ENCODE results near the gene PHF11.

Gene PHF11

GRCh38 chr13:49524740-49525501, 29.2 kb downstream of the PHF11 start:
- TF ChIP-seq GATA3 (IDR thresholded peaks at IDR 0.05; ENCODE audit: low read depth, low read length) (no peak), GATA2 (IDR thresholded peaks at IDR 0.05; ENCODE audit: low read depth, low read length) (no peak)

- TF ChIP-seq GATA2 (IDR thresholded peaks at IDR 0.05; ENCODE audit: low read depth, low read length) (no peak), GATA3 (IDR thresholded peaks at IDR 0.05; ENCODE audit: low read depth, low read length) (no peak)
Observed at GRCh38 chr13:49527123-49527522, 31.4 kb downstream of the PHF11 start.

- TF ChIP-seq GATA3 (IDR thresholded peaks at IDR 0.05; ENCODE audit: low read depth, low read length) (no peak), GATA2 (IDR thresholded peaks at IDR 0.05; ENCODE audit: low read depth, low read length) (no peak)
Observed at GRCh38 chr13:49528161-49528560, 32.4 kb downstream of the PHF11 start.

DNA sequence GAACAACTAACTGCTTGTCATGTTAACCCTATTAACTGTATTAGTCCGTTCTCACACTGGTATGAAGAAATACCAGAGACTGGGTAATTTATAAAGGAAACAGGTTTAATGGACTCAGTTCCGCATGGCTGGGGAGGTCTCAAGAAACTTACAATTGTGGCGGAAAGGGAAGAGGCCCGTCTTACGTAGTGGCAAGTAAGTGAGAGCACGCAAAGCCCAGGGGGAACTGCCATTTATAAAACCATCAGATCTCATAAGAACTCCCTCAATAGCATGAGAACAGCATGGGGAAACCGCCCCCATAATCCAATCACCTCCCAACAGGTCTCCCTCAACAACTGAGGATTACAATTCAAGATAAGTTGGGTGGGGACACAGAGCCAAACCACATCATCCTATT, 34.7 kb downstream of the PHF11 start:
- TF ChIP-seq GATA3 (IDR thresholded peaks at IDR 0.05; ENCODE audit: low read depth, low read length) (no peak), GATA2 (IDR thresholded peaks at IDR 0.05; ENCODE audit: low read depth, low read length) (no peak)

DNA sequence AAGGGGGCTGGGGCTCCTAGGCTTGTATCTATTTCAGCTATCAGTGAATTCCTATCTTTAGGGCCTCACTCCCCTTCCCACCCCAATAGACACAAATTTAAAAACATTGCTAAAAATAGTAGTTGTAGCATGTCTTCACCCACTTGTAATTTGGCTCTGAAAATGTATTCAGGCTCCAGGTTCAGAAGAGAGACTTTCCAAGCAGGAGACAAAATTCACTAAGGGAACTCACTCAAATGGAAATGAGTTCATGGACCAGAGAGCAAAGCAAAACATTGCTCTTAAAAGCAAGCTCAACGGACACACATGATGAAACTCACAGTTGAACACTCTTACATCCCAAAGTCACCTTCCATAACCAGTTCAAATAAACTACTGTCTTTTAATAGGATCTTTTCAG, 36.8 kb downstream of the PHF11 start:
- no peak for TF ChIP-seq GATA3 (IDR thresholded peaks at IDR 0.05; ENCODE audit: low read depth, low read length)
- no peak for TF ChIP-seq GATA2 (IDR thresholded peaks at IDR 0.05; ENCODE audit: low read depth, low read length)

GRCh38 chr13:49533011-49533410, 37.3 kb downstream of the PHF11 start:
- TF ChIP-seq GATA2 (IDR thresholded peaks at IDR 0.05; ENCODE audit: low read depth, low read length) (no peak), GATA3 (IDR thresholded peaks at IDR 0.05; ENCODE audit: low read depth, low read length) (no peak)

GRCh38 chr13:49533591-49534269, 38.0 kb downstream of the PHF11 start:
- TF ChIP-seq GATA3 (IDR thresholded peaks at IDR 0.05; ENCODE audit: low read depth, low read length) = no peak
- TF ChIP-seq GATA2 (IDR thresholded peaks at IDR 0.05; ENCODE audit: low read depth, low read length) = no peak

DNA sequence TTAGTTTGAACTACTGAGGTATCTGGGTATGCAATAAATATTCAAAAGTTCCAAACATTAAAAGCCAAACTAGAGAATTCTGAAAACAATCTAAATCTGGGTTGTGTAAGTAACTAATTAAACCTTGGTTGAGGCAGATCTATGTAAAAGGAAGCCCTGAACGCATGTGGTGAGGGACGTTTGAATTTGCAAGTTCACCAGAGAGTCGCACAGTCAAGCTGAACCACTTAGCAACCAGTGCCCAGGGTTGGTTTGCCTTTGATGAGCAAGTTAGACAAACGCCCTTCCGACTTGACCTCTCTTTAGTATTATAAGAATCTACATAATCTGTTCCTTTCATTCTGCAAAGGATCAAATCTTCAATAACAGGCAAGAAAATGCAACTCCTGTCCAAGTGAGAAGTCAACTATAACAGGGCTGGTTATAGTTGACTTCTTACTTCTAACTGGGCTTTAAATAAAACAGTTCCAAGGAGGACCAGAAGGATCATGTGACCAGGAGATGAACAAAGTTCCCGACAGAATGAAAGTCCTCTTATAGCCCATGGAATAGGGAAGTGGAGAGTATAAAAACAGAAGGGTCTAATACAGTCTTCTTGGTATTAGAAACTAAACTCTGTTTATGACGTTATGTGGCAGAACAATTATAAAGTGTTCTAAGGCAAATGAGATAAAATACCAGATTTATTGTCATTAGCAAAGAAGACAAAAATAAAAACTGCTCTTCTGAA, 40.6 kb downstream of the PHF11 start:
- TF ChIP-seq GATA2 (IDR thresholded peaks at IDR 0.05; ENCODE audit: low read depth, low read length) (no peak), GATA3 (IDR thresholded peaks at IDR 0.05; ENCODE audit: low read depth, low read length) (no peak)

- TF ChIP-seq GATA2 (IDR thresholded peaks at IDR 0.05; ENCODE audit: low read depth, low read length) (no peak), GATA3 (IDR thresholded peaks at IDR 0.05; ENCODE audit: low read depth, low read length) (no peak)
Observed at GRCh38 chr13:49538404-49538803, 42.7 kb downstream of the PHF11 start.

- no peak for TF ChIP-seq GATA3 (IDR thresholded peaks at IDR 0.05; ENCODE audit: low read depth, low read length)
- TF ChIP-seq GATA2 (IDR thresholded peaks at IDR 0.05; ENCODE audit: low read depth, low read length) = no peak
Observed at GRCh38 chr13:49539313-49539712, 43.6 kb downstream of the PHF11 start.

- TF ChIP-seq GATA3 (IDR thresholded peaks at IDR 0.05; ENCODE audit: low read depth, low read length) (no peak), GATA2 (IDR thresholded peaks at IDR 0.05; ENCODE audit: low read depth, low read length) (no peak)
Observed at GRCh38 chr13:49539746-49540145, 44.0 kb downstream of the PHF11 start.

- TF ChIP-seq GATA3 (IDR thresholded peaks at IDR 0.05; ENCODE audit: low read depth, low read length) (no peak), GATA2 (IDR thresholded peaks at IDR 0.05; ENCODE audit: low read depth, low read length) (no peak)
Observed at GRCh38 chr13:49540552-49540951, 44.8 kb downstream of the PHF11 start.

DNA sequence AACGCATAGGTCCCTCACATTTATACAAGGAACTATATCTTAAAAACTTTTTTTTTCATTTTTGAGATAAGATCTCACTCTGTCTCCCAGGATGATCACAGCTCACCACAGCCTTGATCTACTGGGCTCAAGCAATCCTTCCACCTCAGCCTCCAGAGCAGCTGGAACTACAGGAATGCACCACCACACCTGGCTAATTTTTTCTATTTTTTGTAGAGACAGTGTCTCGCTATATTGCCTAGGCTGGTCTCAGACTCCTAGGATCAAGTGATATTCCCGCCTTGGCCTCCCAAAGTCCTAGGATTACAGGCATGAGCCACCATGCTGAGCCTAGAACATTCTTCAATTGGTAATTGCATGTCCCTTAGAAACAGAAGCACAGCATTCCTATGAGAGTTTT, 47.9 kb downstream of the PHF11 start:
- TF ChIP-seq GATA3 (IDR thresholded peaks at IDR 0.05; ENCODE audit: low read depth, low read length) (no peak), GATA2 (IDR thresholded peaks at IDR 0.05; ENCODE audit: low read depth, low read length) (no peak)

DNA sequence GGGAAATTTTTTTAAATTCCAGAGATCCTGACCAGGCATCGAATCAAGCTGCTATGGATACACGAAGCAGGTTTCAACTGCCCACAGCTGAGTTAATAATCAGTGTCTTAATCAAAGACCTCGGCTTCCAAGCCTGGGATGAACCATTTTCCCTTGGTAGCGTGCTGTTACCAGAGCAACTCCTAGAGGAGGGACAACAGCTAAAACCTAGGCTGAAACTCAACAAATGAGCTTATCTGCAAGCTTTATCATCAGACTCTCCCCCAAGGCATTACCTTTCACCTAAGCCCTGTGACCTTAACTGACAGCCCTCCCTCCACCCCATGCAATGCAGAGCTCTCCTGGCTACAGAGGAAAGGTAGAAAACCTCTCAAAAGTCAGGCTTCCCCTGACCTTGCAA, 49.9 kb downstream of the PHF11 start:
- no peak for TF ChIP-seq GATA3 (IDR thresholded peaks at IDR 0.05; ENCODE audit: low read depth, low read length)
- no peak for TF ChIP-seq GATA2 (IDR thresholded peaks at IDR 0.05; ENCODE audit: low read depth, low read length)

All from SH-SY5Y (cell line).